ENCODE measurements around the gene KDM2A. TPM values are rescaled to one million over a fixed set of nuclear protein-coding genes. Genes with fewer than 3 reads are reported as not detected.

The KDM2A gene
- total RNA-seq, 2 donors from 2014 or later = 27.7 to 37.3 TPM

DNA sequence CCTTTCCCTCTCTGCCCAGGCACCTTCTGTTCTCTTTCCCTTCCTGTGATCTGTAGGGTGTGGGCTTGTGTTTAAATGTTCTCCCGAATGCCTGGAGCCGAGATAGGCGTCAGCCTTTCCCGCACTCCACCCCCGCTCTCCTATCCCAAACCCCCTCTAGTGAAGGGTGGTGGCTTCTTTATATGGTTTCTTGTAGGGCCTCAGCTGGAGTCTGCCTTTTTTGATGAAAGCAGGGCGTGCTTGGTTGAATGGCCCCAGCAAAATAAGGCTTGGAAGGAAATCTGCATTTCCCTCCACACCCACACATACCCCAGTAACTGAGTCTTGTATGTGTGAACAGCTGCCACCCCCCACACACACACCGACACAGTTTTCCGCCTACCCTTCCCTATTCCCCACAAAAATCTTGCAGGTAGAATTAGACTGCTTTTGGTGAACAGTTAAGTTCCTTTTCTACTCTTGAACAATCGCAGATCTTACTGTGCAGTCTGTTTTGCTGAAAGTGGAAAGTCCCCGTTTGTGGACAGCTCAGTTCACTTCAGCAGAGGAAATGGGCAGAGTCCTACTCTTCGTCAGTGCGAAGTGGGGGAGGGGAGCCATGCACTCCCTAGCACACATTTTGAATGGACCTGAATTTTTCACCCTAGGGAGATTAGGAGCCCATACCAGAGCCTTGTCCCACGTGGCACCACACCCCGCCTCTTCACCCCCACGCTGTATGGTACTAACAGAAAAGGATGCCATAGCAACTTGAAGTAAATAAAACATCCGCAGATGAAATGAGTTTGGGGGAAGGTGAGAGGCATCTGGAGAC, 121.7 kb downstream of the KDM2A start:
- Histone ChIP-seq H3K36me3 (peaks cover 27% of the 10 kb centered on the region), H3K27me3 (no peaks in the 10 kb centered on the region), H3K27ac (peak overlapping the region; percentile 87 to 94), H3K4me3 (peak overlapping the region; percentile 60 to 67), H3K4me1 (peaks cover 0 to 54% of the 10 kb centered on the region in 2 donors), H3K9me3 (no peaks in the 10 kb centered on the region)
- no peak for DNase-seq (ENCODE audit: low spot score)
- TF ChIP-seq CTCF (IDR thresholded peaks at IDR 0.05) = no peak

DNA sequence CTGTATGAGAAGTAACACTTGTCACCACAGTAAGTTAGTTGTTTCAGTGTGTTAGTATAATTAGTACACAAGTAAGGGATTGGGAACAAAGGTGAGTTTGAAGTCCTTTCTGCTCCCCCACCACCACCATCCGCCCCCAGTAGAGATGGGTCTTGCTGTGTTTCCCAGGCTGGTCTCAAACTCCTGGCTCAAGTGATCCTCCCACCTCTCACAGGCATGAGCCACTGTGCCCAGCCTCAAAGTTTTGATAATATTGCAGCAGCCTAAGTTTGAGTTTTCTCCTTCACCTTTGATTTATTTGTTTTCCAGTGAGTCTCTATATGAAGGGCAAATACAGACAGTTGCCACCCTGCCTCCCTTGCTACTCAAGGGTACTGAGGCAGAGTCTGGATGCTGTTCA, 123.5 kb downstream of the KDM2A start:
- no peak for TF ChIP-seq CTCF (IDR thresholded peaks at IDR 0.05)
- Histone ChIP-seq H3K4me3 (no peak overlapping the region), H3K27ac (no peak overlapping the region), H3K9me3 (no peaks in the 10 kb centered on the region), H3K4me1 (peaks cover 0 to 54% of the 10 kb centered on the region in 2 donors), H3K36me3 (peaks cover 43% of the 10 kb centered on the region), H3K27me3 (no peaks in the 10 kb centered on the region)
- DNase-seq (ENCODE audit: low spot score) = no peak

- H3K4me1 ChIP-seq = peaks cover 0 to 57% of the 10 kb centered on the region in 2 donors
- peaks cover 48% of the 10 kb centered on the region for H3K36me3 ChIP-seq
- H3K4me3 ChIP-seq = no peak overlapping the region
Measured at GRCh38 chr11:67243051-67243450, 124.0 kb downstream of the KDM2A start.

GRCh38 chr11:67245046-67245445, 126.0 kb downstream of the KDM2A start:
- H3K9me3 ChIP-seq = no peaks in the 10 kb centered on the region
- DNase-seq (ENCODE audit: low spot score) = no peak
- H3K4me3 ChIP-seq = no peak overlapping the region
- H3K4me1 ChIP-seq = peaks cover 0 to 50% of the 10 kb centered on the region in 2 donors
- peaks cover 68% of the 10 kb centered on the region for H3K36me3 ChIP-seq
- no peak for TF ChIP-seq CTCF (IDR thresholded peaks at IDR 0.05)
- H3K27ac ChIP-seq = no peak overlapping the region
- no peaks in the 10 kb centered on the region for H3K27me3 ChIP-seq

More at GRCh38 chr11:67243051-67243450, 124.0 kb downstream of the KDM2A start:
- H3K27ac ChIP-seq = no peak overlapping the region
- no peak for TF ChIP-seq CTCF (IDR thresholded peaks at IDR 0.05)
- H3K27me3 ChIP-seq = no peaks in the 10 kb centered on the region
- DNase-seq (ENCODE audit: low spot score) = no peak
- no peaks in the 10 kb centered on the region for H3K9me3 ChIP-seq

DNA sequence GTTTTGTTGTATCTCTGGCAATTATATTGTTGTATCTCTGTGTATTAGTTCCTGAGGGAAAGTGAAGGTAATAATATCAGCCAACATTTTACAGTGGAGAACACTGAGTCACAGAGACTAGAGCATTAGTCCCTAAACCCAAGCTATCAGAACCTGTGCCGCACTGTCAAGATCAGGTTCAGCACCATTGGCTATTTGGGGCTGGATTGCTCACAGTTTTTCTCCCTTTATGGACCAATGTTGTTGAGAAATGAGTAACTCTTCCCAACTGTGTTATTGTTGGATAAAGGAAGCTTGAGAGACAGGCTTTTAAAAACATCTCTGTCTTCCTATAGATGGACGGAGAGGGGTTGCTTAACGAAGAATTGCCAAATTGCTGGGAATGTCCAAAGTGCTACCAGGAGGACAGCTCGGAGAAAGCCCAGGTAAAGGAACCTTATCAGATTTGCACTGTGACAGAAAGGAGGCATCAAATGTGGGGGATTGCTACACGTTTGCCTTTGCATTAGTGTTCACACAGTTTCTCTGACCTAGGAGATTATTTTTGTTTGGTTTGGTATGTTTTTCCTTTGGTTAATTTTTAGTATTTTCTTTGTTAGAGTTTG, 129.0 kb downstream of the KDM2A start:
- peak overlapping the region in 1 of 2 donors; percentile 27 for H3K27ac ChIP-seq
- DNase-seq (ENCODE audit: low spot score) = no peak
- peaks cover 98% of the 10 kb centered on the region for H3K36me3 ChIP-seq
- H3K4me1 ChIP-seq = peaks cover 0 to 23% of the 10 kb centered on the region in 2 donors
- H3K9me3 ChIP-seq = no peaks in the 10 kb centered on the region
- TF ChIP-seq CTCF (IDR thresholded peaks at IDR 0.05) = no peak
- no peak overlapping the region for H3K4me3 ChIP-seq
- H3K27me3 ChIP-seq = no peaks in the 10 kb centered on the region

Data from right atrium auricular region (tissue), 2 donors.